ENCODE measurements around the gene ZNF595.
"Not testable (repeated sequence)": the region's sequence is repeated elsewhere in the genome, so short reads cannot be mapped to it uniquely, and the experiment has no call there.

DNA sequence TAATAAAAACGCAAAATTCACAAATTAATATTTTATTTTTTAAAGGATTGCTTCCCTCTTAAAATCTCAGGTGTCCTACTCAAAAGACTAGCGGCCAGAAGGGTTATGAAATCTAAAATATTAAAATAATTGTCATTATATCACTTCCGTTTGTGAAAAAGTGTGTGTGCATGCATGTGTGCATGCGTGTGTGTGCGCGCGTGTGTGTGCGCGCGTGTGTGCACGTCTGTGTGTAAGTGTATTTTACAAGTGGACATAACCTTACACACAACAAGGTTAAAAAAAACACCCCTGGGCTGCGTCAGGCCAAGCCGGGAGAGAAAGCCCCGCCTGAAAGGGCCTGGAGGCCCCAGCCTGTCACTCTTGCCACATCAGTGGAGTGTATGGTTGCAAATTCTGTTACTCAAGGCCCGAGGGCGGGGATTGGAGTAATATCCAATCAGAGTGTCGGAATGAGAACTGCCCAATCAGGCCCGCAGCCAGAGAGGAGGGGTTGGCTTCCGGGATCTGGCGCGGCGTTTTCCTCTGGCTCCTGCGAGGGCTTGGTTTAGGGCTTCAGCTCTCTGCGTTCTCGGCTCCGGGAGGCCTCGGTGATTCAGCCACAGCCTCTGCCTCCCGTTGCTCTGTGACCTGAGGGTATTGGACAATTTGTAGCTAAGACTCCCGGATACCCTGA lies at the start of gene ZNF595:
- TF ChIP-seq, protein P1, sequence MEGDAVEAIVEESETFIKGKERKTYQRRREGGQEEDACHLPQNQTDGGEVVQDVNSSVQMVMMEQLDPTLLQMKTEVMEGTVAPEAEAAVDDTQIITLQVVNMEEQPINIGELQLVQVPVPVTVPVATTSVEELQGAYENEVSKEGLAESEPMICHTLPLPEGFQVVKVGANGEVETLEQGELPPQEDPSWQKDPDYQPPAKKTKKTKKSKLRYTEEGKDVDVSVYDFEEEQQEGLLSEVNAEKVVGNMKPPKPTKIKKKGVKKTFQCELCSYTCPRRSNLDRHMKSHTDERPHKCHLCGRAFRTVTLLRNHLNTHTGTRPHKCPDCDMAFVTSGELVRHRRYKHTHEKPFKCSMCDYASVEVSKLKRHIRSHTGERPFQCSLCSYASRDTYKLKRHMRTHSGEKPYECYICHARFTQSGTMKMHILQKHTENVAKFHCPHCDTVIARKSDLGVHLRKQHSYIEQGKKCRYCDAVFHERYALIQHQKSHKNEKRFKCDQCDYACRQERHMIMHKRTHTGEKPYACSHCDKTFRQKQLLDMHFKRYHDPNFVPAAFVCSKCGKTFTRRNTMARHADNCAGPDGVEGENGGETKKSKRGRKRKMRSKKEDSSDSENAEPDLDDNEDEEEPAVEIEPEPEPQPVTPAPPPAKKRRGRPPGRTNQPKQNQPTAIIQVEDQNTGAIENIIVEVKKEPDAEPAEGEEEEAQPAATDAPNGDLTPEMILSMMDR (IDR thresholded peaks at IDR 0.05) = not testable (repeated sequence)
- TF ChIP-seq POLR2AphosphoS5 (IDR thresholded peaks at IDR 0.05; ENCODE audit: low read depth, low read length); SIN3A (IDR thresholded peaks at IDR 0.05; ENCODE audit: borderline replicate concordance, insufficient read depth, low read depth, low read length); TCF7L2 (IDR thresholded peaks at IDR 0.05; ENCODE audit: low read depth, low read length): not testable (repeated sequence)
- TF ChIP-seq, protein P2, sequence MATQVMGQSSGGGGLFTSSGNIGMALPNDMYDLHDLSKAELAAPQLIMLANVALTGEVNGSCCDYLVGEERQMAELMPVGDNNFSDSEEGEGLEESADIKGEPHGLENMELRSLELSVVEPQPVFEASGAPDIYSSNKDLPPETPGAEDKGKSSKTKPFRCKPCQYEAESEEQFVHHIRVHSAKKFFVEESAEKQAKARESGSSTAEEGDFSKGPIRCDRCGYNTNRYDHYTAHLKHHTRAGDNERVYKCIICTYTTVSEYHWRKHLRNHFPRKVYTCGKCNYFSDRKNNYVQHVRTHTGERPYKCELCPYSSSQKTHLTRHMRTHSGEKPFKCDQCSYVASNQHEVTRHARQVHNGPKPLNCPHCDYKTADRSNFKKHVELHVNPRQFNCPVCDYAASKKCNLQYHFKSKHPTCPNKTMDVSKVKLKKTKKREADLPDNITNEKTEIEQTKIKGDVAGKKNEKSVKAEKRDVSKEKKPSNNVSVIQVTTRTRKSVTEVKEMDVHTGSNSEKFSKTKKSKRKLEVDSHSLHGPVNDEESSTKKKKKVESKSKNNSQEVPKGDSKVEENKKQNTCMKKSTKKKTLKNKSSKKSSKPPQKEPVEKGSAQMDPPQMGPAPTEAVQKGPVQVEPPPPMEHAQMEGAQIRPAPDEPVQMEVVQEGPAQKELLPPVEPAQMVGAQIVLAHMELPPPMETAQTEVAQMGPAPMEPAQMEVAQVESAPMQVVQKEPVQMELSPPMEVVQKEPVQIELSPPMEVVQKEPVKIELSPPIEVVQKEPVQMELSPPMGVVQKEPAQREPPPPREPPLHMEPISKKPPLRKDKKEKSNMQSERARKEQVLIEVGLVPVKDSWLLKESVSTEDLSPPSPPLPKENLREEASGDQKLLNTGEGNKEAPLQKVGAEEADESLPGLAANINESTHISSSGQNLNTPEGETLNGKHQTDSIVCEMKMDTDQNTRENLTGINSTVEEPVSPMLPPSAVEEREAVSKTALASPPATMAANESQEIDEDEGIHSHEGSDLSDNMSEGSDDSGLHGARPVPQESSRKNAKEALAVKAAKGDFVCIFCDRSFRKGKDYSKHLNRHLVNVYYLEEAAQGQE (IDR thresholded peaks at IDR 0.05; ENCODE audit: insufficient read depth in 1 of 2, low read depth in 2 of 2, low read length in 1 of 2) = not testable (repeated sequence)
